ENCODE measurements around the gene RPL19. TPM values are rescaled to one million over a fixed set of nuclear protein-coding genes. Genes with fewer than 3 reads are reported as not detected.

RPL19 gene
- total RNA-seq, 2 experiments from 2014 or later: 2,120 to 2,134 TPM

Other genes starting within 250 kb of the RPL19 start
- under 1 TPM in 1 of 2 experiments, not detected in 1; 0.14 TPM for gene FBXO47, start 232.9 kb upstream of the RPL19 start, total RNA-seq
- gene PLXDC1, start 48.6 kb upstream of the RPL19 start, total RNA-seq: 10 to 100 TPM in 1 of 2 experiments, 1 to 10 TPM in 1; 9.6 to 17.9 TPM
- under 1 TPM in 1 of 2 experiments, not detected in 1; 0.11 TPM for gene ARL5C, start 34.1 kb upstream of the RPL19 start, total RNA-seq
- 10 to 100 TPM; 25.9 to 27.2 TPM for gene CACNB1, start 2.6 kb upstream of the RPL19 start, total RNA-seq
- gene STAC2, start 25.7 kb downstream of the RPL19 start, total RNA-seq: not detected
- gene FBXL20, start 201.3 kb downstream of the RPL19 start, total RNA-seq: 10 to 100 TPM; 20.0 to 21.0 TPM